Stimulated activated CD4-positive, alpha-beta T cell treated with anti-CD3 and anti-CD28 coated beads, TNF-alpha, amount 100 ng/mL, for 24 hours (primary cell): Measurements from ENCODE around the gene KLHDC7B.
A peak's percentile ranks its signal among the peaks of the same experiment; 100 is the strongest.

Source experiments
- DNase-seq, 3 experiments: peaks; one replicate each; pipeline ENCODE4 v3.0.0-alpha.2; 2020; ENCODE audit warnings: low read depth in 3 of 3

Gene KLHDC7B

DNA sequence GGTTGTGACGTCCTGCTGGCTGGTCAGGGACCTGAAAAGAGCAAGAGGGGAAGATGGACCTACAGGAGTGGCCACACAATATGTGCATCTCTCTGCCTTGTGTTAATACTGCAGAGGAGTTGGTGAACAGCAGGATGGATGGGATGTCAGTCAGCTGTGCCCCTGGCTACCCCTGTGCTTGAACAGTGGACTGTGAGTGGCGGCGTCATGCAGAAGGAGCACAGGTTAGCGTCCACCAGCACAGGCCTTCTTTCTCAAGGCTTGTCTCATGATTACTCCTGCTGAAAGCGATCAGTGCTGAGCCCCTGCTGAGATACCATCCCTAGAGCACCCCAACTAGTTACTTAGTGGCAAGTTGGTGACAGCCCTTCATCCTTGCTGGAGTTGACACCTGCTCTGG is 40.7 kb downstream of the KLHDC7B start:
- DNase-seq: no peak

DNA sequence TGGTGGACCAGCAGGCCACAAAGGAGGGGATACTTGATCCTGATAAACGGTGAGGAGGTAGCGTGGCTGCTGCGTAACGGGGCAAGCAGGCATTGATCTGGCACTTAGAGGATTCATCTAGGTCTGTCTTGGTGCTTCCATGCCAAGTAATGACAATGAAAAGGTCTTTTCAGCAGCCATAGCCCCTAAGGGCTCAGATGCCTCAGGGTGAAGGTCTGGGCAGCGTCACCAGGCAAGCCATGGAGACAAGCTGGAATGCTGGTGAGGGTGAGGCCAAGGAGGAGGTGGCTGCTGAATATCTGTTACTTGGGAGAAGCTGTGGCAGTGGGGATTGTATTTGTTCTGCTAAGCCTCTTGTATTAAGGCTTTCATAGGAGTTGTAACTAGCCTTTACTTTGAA is 41.7 kb downstream of the KLHDC7B start:
- DNase-seq: no peak

DNA sequence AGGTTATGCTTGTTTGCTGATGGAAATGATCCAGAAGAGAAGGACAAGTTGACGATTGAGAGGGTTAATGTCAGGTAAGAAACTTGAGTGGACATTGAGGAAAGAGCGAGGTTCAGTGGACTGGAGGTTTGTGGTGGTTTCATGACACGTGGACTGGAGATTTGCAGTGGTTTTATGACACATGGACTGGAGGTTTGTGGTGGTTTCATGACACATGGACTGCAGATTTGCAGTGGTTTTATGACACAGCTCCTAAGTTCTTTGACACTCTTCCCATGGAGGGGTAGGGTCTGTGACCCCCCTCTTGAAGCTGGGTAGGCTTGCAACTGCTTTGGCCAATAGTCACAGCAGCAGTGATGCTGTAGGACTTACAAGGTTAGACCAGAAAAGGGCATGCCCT is 49.5 kb downstream of the KLHDC7B start:
- no peak for DNase-seq

DNA sequence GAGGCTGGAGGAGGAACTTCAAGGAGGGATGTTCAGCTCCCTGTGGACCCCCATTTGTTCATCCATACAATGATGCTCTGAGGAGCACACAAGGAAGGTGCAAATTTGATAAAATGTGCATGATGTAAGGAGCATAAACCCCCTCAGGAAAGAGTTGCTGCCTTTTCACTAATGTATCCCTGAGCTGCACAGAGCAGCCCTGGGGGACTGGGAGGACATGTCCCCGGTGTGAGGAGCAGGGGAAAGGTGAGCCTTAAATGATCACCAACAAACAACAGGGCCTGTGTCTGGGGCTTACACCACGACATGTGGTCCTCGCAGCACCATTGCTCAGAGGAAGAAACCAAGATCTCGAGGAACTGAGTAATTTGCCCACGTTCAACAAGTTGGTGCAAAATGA is 51.4 kb downstream of the KLHDC7B start:
- DNase-seq: no peak

DNA sequence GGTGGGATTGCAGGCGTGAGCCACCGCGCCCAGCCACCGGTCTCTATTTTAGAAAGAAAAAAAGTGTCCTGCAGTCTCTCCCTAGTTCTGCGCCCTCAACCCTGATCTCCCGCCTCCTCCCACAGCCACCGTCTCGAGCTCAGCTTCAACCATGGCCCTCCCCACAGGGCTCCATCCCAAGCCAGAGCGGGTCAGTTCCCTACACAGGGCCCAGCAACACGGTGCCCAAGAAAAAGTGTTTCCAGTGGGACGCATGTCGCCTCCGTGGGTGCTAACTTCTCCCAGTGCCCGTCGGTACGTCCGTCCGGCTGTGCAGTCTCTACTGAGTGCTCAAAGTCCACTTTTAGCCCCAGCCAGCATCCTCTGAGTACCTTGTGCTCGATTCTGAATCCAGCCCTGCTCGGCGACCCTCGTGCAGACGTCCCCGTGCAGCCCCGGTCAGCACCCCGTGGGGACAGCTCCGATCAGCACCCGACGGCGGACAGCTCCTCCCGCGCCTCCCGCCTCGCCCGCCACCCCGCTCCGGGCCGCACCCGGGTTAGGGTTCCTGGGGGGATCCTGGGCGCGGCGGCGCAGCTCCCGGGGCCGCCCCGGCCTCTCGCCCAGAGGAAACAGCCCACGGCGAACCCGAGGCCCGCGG is 54.2 kb downstream of the KLHDC7B start:
- DNase-seq: peak; percentile 22 to 46 (median 28)

DNA sequence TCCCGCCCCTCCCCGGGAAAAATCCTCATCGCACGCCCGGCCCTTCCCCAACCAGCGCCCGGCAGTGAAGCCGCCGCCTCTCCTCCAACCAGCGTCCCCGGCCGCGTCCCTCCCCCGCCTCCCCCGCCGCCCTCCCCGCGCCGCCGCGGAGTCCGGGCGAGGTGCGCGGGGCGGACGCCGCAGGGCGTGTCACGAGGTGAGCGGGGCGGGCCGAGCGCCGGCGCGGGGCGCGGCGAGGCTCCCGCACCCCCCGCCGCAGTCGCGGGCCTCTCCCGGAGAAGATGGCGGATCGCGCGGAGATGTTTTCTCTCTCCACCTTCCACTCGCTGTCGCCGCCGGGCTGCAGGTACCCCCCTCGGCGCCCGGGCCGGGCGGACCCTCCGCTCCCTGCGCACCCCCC is 54.8 kb downstream of the KLHDC7B start, which contains the start of gene MAPK8IP2:
TSS of gene MAPK8IP2 (plus strand) at position 256 of the 400 bp plus-strand sequence. CDS start at position 282, 26 bp downstream.
- DNase-seq: no peak
